Pancreas (tissue), 10 donors: ENCODE measurements around the gene RBM23. TPM values are rescaled to one million over a fixed set of nuclear protein-coding genes. Genes with fewer than 3 reads are reported as not detected.

Source experiments
- ATAC-seq, 4 donors: fragments of 200-7000 bp; cut with Tn5 transposase; one replicate each; pipeline versions ENCODE4 v1.8.0 to v1.9.1; 2020; ENCODE audit warnings: mild to moderate bottlenecking in 4 of 4, moderate library complexity in 4 of 4
- DNase-seq, 6 donors: peaks; one replicate each; pipeline ENCODE4 v3.0.0-alpha.2; 2020
- FAIRE-seq: peaks from 2 replicates; lab custom pipeline; 2012; peaks lifted over from hg19 to GRCh38; lab: Jason Lieb, UNC
- H3K27ac ChIP-seq, 4 donors: fragments of 200-600 bp; sonication (generic); 1 replicate in 3 of 4; 2 replicates in 1 of 4; pipeline versions ENCODE4 v1.5.0 to v1.8.0; 2020
- H3K27me3 ChIP-seq, 4 donors: fragments of 200-600 bp; one replicate each; pipeline ENCODE4 v1.8.0; 2021
- H3K36me3 ChIP-seq, 3 donors: fragments of 200-600 bp; sonication (generic) in 1 of 3; one replicate each; pipeline versions ENCODE4 v1.5.0 to v1.8.0; 2020 to 2021
- H3K4me1 ChIP-seq, 3 donors: fragments of 200-600 bp; one replicate each; pipeline ENCODE4 v1.8.0; 2021
- H3K4me3 ChIP-seq, 4 donors: fragments of 200-600 bp; sonication (generic) in 2 of 4; one replicate each; pipeline versions ENCODE4 v1.5.0 to v1.8.0; 2020 to 2021
- H3K9me3 ChIP-seq, 4 donors: fragments of 200-600 bp; one replicate each; pipeline ENCODE4 v1.8.0; 2021
- WGBS, 2 donors: extraction: QIAGEN DNeasy Blood & Tissue Kit; methylation state at CpG; one replicate each; pipeline ENCODE4 v1.1.7; 2013; 5-methylcytosine and 5-hydroxymethylcytosine counted together
- intact Hi-C, 3 donors: fragments of 100-400 bp; cut with DNase I; formaldehyde crosslinking; loops; one replicate each; pipeline versions ENCODE4 v1.11.1 to v1.14.2; 2022
- polyA plus RNA-seq, 2 donors: library from polyadenylated mRNA; stranded (reverse); fragments of 200-250 nt; gene quantifications; one replicate each; pipeline ENCODE4 v1.2.3, GENCODE V29; 2013
- total RNA-seq, 6 donors: library from RNA; stranded (reverse); fragmentation: NEBNext Ultra II Directional in 4 of 6; extraction: Animal tissue kit (Norgen Biotek cat#: 25700) in 4 of 6; gene quantifications; one replicate each; pipeline versions ENCODE4 v1.2.1 to v1.2.4, GENCODE V29; 2021 to 2023
- TF ChIP-seq, protein P1 (sequence below), 4 donors: fragments of 200-600 bp; sonication (generic) in 3 of 4; IDR thresholded peaks; one replicate each; pipeline versions ENCODE4 v1.5.0 to v1.8.0; 2021; ENCODE audit warnings: antibody characterized with exemption in 4 of 4
- donor health status: healthy with polysubstance abuse.
- donor health status: DM: no; HTN: no; CAD: no; lungs with moderate emphysema.
- donor health status: DM: no; HTN: no; CAD: no.
- donor health status: control.
- donor health status: control.
- donor health status: Bipolar disorder and iron deficiency.
- donor health status: DM: yes; HTN: yes; CAD: no.
- donor health status: DM: no; HTN: no; CAD: no.
- donor health status: DM: no; HTN: no; CAD: no.
- donor health status: DM: yes; HTN: yes; CAD: no.

The RBM23 gene
- total and polyA plus RNA-seq, 8 donors, result 20.9 to 58.6 (median 31.2) TPM

DNA sequence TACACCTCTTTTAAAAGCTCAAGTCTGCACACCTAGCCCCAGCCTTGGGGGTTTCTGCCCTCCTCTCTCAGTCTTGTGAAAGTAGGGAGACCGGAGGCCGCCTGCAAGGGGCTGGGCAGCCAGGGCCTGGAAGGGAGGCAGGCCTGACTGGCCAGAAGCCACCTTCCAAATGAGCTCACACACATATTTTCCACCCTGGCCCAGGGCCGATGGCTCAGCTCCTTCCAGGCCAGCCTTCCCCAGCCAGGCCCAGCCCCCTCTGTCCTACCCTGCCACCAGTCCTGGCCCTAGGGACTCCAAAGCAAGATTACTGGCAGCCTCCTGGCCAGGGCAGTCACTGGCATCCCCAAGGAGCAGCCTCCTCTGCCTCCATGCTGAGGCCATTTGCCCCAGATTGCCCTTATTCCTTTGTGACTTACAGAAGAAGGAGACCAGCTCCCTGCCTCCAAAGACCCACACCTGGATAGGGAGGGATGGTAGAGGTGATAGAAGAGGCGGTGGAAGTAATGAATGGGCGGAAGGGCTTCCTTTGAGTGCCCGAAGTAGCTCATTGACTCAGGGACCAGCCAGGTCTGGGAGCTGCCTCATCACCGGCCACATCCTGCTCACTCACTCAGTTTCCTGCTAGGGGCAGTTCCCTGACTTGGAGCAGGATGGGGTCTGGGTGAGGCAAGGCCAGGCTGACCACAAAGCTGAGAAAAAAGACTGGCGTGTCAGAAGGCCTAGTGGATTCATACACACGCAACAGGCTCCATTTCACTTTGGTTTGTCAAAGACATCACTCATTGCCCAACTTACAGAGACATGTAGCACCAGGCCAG is 67.8 kb downstream of the RBM23 start:
- Histone ChIP-seq H3K4me1 (peaks cover 12 to 16% (median 14%) of the 10 kb centered on the region in 3 donors), H3K27me3 (no peaks in the 10 kb centered on the region), H3K9me3 (no peaks in the 10 kb centered on the region), H3K4me3 (no peak overlapping the region), H3K36me3 (peaks cover 0 to 9% (median 3%) of the 10 kb centered on the region in 3 donors), H3K27ac (peak overlapping the region; percentile 38 to 85 (median 70))
- DNase-seq, result peak; percentile 81 to 92 (median 90)
- intact Hi-C loops, result loop anchor here in 2 of 3 donors (10.0 kb wide), 2 partner anchors 196 to 296 kb away; no protein-coding TSS in a partner anchor
- 52 to 53% methylated on average over 9 of the region's 9 CpGs for WGBS, 2 donors
- ATAC-seq, result peak; percentile 76 to 84 (median 78)
- TF ChIP-seq, protein P1, sequence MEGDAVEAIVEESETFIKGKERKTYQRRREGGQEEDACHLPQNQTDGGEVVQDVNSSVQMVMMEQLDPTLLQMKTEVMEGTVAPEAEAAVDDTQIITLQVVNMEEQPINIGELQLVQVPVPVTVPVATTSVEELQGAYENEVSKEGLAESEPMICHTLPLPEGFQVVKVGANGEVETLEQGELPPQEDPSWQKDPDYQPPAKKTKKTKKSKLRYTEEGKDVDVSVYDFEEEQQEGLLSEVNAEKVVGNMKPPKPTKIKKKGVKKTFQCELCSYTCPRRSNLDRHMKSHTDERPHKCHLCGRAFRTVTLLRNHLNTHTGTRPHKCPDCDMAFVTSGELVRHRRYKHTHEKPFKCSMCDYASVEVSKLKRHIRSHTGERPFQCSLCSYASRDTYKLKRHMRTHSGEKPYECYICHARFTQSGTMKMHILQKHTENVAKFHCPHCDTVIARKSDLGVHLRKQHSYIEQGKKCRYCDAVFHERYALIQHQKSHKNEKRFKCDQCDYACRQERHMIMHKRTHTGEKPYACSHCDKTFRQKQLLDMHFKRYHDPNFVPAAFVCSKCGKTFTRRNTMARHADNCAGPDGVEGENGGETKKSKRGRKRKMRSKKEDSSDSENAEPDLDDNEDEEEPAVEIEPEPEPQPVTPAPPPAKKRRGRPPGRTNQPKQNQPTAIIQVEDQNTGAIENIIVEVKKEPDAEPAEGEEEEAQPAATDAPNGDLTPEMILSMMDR (IDR thresholded peaks at IDR 0.05), result no peak
- no peak for FAIRE-seq

DNA sequence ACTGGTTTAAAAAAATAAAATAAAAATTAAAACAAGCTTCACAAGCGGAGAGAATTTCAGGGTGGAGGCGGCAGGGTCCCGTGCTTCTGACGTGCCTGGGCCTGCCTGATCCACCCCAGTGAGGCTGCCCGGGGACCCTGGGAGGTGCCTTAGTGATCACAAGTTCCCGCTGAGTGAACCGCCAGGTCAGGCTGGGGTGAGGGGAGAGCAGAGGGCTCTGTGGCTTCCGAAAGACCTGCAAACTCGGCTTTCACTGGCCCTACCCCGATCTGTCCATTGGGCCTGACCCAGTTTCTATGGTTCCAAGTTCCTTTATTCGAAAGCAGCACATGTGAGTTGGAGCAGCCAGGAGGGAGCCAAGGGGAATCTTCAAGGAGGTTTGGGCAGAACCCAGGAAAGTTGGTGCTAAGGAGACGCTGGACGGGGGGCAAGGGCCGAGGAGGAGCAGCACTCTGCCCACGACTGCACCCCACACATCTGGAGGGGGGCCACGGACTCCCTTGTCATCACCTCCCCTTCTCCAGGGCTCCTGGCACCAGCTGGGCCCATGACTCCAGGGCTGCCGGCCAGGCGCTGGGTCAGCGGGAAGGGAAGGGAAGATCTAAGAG is 69.6 kb downstream of the RBM23 start:
- FAIRE-seq (no peak), ATAC-seq (no peak), DNase-seq (peak in 1 of 6 donors; percentile 38)
- Histone ChIP-seq H3K4me3 (no peak overlapping the region), H3K4me1 (peaks cover 12 to 16% (median 14%) of the 10 kb centered on the region in 3 donors), H3K9me3 (no peaks in the 10 kb centered on the region), H3K27me3 (no peaks in the 10 kb centered on the region), H3K27ac (peak overlapping the region in 3 of 4 donors; percentile 10 to 33 (median 32)), H3K36me3 (peaks cover 0 to 27% (median 16%) of the 10 kb centered on the region in 3 donors)
- TF ChIP-seq, protein P1 (IDR thresholded peaks at IDR 0.05), result no peak
- intact Hi-C loops, result no loop called here
- 78 to 82% methylated on average over 16 to 19 of the region's 19 CpGs for WGBS, 2 donors

DNA sequence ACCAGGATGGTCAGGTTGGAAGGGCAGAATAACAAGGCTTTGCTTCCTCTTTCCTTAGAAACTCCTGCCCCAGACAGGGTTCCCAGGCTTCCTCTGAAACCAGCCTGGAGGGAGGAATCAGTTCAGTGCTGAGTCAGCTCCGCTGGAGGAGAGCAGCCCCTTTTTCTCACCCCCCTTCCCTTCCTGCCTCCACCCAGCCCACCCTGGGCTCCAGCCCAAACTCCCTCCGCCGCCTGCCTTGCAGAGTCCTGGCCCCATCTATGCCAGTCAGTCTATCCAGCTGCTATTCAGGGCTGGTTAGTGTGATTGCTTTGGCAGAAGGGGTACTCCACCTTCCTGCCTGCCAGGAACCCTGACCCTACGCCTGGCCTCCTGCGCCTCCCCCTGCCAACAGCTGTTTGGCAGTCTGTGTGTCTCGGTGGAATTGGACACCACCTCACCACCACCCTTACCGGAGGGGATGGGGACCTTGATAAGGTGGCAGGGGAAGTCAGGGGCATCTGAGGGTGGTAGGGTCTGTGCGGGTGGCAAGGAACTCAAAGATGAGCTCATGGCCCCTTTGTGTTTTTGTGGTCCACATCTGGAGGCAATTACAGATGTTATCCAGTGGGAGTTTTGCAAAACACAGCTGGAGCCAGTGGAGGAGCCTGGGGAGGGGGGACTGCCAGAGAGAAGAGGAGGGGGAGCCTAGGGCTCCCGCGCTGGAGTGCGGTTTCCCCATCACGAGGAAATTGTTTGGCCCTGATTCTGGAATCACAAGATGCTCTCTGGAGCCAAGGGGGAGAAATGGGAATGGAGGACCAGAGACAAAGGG is 70.4 kb downstream of the RBM23 start:
- no peak for DNase-seq
- Histone ChIP-seq H3K4me3 (no peak overlapping the region), H3K27me3 (no peaks in the 10 kb centered on the region), H3K4me1 (peaks cover 12 to 16% (median 14%) of the 10 kb centered on the region in 3 donors), H3K36me3 (peaks cover 0 to 32% (median 20%) of the 10 kb centered on the region in 3 donors), H3K9me3 (no peaks in the 10 kb centered on the region), H3K27ac (peak overlapping the region in 2 of 4 donors; percentile 32 to 50)
- intact Hi-C loops, result no loop called here
- TF ChIP-seq, protein P1 (IDR thresholded peaks at IDR 0.05), result no peak
- no peak for FAIRE-seq
- peak in 1 of 4 donors; percentile 2 for ATAC-seq
- WGBS, 2 donors, result 57 to 58% methylated on average over 12 of the region's 12 CpGs

DNA sequence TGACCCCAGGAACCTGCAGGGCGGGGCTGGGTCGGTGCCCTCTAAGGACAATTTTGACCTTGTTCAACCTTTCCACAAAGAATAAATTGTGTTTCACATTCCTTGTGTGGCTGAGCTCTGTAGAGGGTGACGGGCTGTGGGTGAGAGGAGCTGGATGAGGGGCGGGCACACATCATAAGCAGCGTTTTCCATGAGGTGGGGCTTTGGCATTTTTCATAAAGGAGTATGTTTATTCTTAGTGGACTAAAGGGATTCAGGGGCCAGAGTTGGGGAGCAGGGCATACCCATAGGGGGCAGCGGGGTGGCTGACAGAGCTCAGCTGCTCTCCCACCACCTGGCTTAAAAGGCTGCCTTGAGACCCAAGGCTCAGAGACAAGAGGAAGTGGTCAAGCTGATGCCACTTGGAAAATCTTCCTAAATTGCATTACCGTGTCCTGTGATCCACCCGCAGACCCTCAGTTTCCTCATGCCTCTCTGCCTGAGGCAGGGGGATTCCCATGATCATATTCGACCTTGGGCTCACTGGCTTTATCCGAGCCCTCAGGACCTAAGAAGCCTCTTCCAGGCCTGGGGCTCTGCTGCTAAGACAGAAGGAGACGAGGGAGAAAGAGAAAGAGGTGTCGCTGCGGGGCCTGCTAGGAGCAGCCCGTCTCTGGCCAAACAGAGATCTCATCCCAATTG is 71.1 kb downstream of the RBM23 start:
- Histone ChIP-seq H3K4me3 (no peak overlapping the region), H3K9me3 (no peaks in the 10 kb centered on the region), H3K4me1 (peaks cover 10 to 15% (median 12%) of the 10 kb centered on the region in 3 donors), H3K36me3 (peaks cover 0 to 40% (median 26%) of the 10 kb centered on the region in 3 donors), H3K27ac (peak overlapping the region in 2 of 4 donors; percentile 32 to 50), H3K27me3 (no peaks in the 10 kb centered on the region)
- 69 to 73% methylated on average over 14 of the region's 14 CpGs for WGBS, 2 donors
- ATAC-seq (no peak), FAIRE-seq (no peak), DNase-seq (no peak)
- TF ChIP-seq, protein P1 (IDR thresholded peaks at IDR 0.05), result no peak
- intact Hi-C loops, result no loop called here
